SK-N-SH (cell line): ENCODE results near the gene ELMO1. TPM values are rescaled to one million over a fixed set of nuclear protein-coding genes. Genes with fewer than 3 reads are reported as not detected.

ENCODE experiments used
- CTCF ChIA-PET: fragments of 300-600, 350-600 bp; formaldehyde crosslinking; extraction: SDS; loops from one replicate; lab custom pipeline; 2021; lab: Yijun Ruan, JAX
- POLR2A ChIA-PET: fragments of 350-600 bp; sonication (Branson Sonifier 250); formaldehyde crosslinking; extraction: SDS; loops from one replicate; lab custom pipeline; 2020; ENCODE audit warnings: antibody characterized with exemption, inconsistent platforms; lab: Yijun Ruan, JAX
- DNase-seq: peaks from one replicate; pipeline ENCODE4 v3.0.0; 2012
- H2AFZ ChIP-seq: fragments of 200-600 bp; sonication (generic); 2 replicates; pipeline ENCODE4 v1.8.1; 2016; ENCODE audit warnings: antibody characterized with exemption, mild to moderate bottlenecking, low read depth
- H3F3A ChIP-seq: fragments of 200-600 bp; sonication (generic); replicated peaks from 2 replicates; pipeline ENCODE3; 2016; ENCODE audit warnings: antibody characterized with exemption, mild to moderate bottlenecking; ENCODE audit not compliant: insufficient read depth
- H3K27ac ChIP-seq, 2 experiments: fragments of 200-500 bp in 1 of 2; fragments of 200-600 bp in 1 of 2; sonication (Bioruptor generic) in 1 of 2; sonication (generic), shearing (Covaris generic) in 1 of 2; 2 replicates each; pipeline versions ENCODE4 v1.5.1 to v1.6.1; 2014 to 2016; ENCODE audit warnings: low read depth in 2 of 2, inconsistent platforms in 1 of 2, low read length in 1 of 2, mild to moderate bottlenecking in 1 of 2, mixed read lengths in 1 of 2
- H3K27me3 ChIP-seq: fragments of 200-600 bp; sonication (generic), shearing (Covaris generic); 2 replicates; pipeline ENCODE4 v1.6.1; 2016; ENCODE audit warnings: mixed run types; ENCODE audit not compliant: insufficient read depth
- H3K36me3 ChIP-seq, 2 experiments: fragments of 200-500 bp in 1 of 2; fragments of 200-600 bp in 1 of 2; sonication (Bioruptor generic) in 1 of 2; sonication (generic) in 1 of 2; replicated peaks in 1 of 2; 2 replicates each; pipeline versions ENCODE3 to v1.5.1; 2014 to 2016; ENCODE audit warnings: low read length in 1 of 2, mild to moderate bottlenecking in 1 of 2; ENCODE audit not compliant: insufficient read depth in 2 of 2, control insufficient read depth in 1 of 2
- H3K4me1 ChIP-seq, 2 experiments: fragments of 200-500 bp in 1 of 2; fragments of 200-600 bp in 1 of 2; sonication (Bioruptor generic) in 1 of 2; sonication (generic), shearing (Covaris generic) in 1 of 2; 2 replicates each; pipeline versions ENCODE4 v1.5.1 to v1.6.1; 2014 to 2016; ENCODE audit warnings: low read depth in 1 of 2, low read length in 1 of 2, mixed run types in 1 of 2; ENCODE audit not compliant: insufficient read depth in 2 of 2, control insufficient read depth in 1 of 2
- H3K4me2 ChIP-seq: fragments of 200-600 bp; sonication (generic), shearing (Covaris generic); 2 replicates; pipeline ENCODE4 v1.6.1; 2017; ENCODE audit warnings: mixed run types
- H3K4me3 ChIP-seq, 2 experiments: fragments of 200-500 bp in 1 of 2; fragments of 200-600 bp in 1 of 2; sonication (Bioruptor generic) in 1 of 2; sonication (generic), shearing (Covaris generic) in 1 of 2; 2 replicates each; pipeline versions ENCODE4 v1.5.1 to v1.8.1; 2014 to 2016; ENCODE audit warnings: low read depth in 2 of 2, inconsistent platforms in 1 of 2, low read length in 1 of 2, mild to moderate bottlenecking in 1 of 2, mixed read lengths in 1 of 2, moderate library complexity in 1 of 2
- H3K79me2 ChIP-seq: fragments of 200-600 bp; sonication (generic); 2 replicates; pipeline ENCODE4 v1.8.1; 2017; ENCODE audit warnings: mild to moderate bottlenecking; ENCODE audit not compliant: insufficient read depth
- H3K9ac ChIP-seq: fragments of 200-600 bp; sonication (generic); 2 replicates; pipeline ENCODE4 v1.6.1; 2017; ENCODE audit warnings: mixed run types
- H3K9me2 ChIP-seq: fragments of 200-600 bp; sonication (generic); 2 replicates; pipeline ENCODE4 v1.6.1; 2017; ENCODE audit warnings: mixed run types
- H3K9me3 ChIP-seq: fragments of 200-600 bp; sonication (generic); 2 replicates; pipeline ENCODE4 v1.6.1; 2017; ENCODE audit warnings: mixed run types, mild to moderate bottlenecking, moderate library complexity
- H4K20me1 ChIP-seq: fragments of 200-600 bp; sonication (generic); 2 replicates; pipeline ENCODE4 v1.6.1; 2017; ENCODE audit warnings: mild to moderate bottlenecking, mixed run types; ENCODE audit not compliant: insufficient read depth
- CHD2 ChIP-seq: fragments of 150-350 bp; IDR thresholded peaks from 2 replicates; pipeline ENCODE4 v1.6.1; 2018; ENCODE audit warnings: low read length; ENCODE audit not compliant: partially characterized antibody
- CTCF ChIP-seq: fragments of 200-600 bp; sonication (generic); IDR thresholded peaks from 2 replicates; pipeline ENCODE4 v1.6.1; 2017; ENCODE audit warnings: antibody characterized with exemption, mild to moderate bottlenecking, moderate library complexity
- ELF1 ChIP-seq: IDR thresholded peaks from 2 replicates; pipeline ENCODE4 v1.4.0; 2012
- GABPA ChIP-seq: IDR thresholded peaks from 2 replicates; pipeline ENCODE4 v1.4.0; 2012; ENCODE audit warnings: low read depth, mild to moderate bottlenecking
- MAX ChIP-seq: IDR thresholded peaks from 2 replicates; pipeline ENCODE4 v1.4.0; 2012; ENCODE audit warnings: low read depth
- PBX3 ChIP-seq: IDR thresholded peaks from 2 replicates; pipeline ENCODE4; 2012
- POLR2AphosphoS5 ChIP-seq: IDR thresholded peaks from 2 replicates; pipeline ENCODE4 v1.6.1; 2012; ENCODE audit warnings: low read depth, low read length
- RAD21 ChIP-seq: IDR thresholded peaks from 2 replicates; pipeline ENCODE4 v1.6.1; 2012; ENCODE audit warnings: mild to moderate bottlenecking, low read length
- RXRA ChIP-seq: IDR thresholded peaks from 2 replicates; pipeline ENCODE4 v1.4.0; 2012; ENCODE audit warnings: low read depth, mild to moderate bottlenecking, borderline replicate concordance
- SIN3A ChIP-seq: IDR thresholded peaks from 2 replicates; pipeline ENCODE4 v1.6.1; 2012; ENCODE audit warnings: low read depth, mild to moderate bottlenecking, low read length, moderate library complexity, borderline replicate concordance
- SMC3 ChIP-seq: IDR thresholded peaks from 2 replicates; pipeline ENCODE4 v1.6.1; 2012; ENCODE audit warnings: low read depth, low read length, improper control_type of control experiment
- TAF1 ChIP-seq: IDR thresholded peaks from 2 replicates; pipeline ENCODE4 v1.6.1; 2012; ENCODE audit warnings: low read depth, mild to moderate bottlenecking, low read length, moderate library complexity, borderline replicate concordance
- TCF12 ChIP-seq: IDR thresholded peaks from 2 replicates; pipeline ENCODE4 v1.4.0; 2012
- TEAD4 ChIP-seq: IDR thresholded peaks from 2 replicates; pipeline ENCODE4 v1.4.0; 2012; ENCODE audit warnings: mild to moderate bottlenecking, borderline replicate concordance; ENCODE audit not compliant: insufficient read depth
- USF2 ChIP-seq: fragments of 150-350 bp; IDR thresholded peaks from 2 replicates; pipeline ENCODE4 v1.6.1; 2017; ENCODE audit warnings: antibody characterized with exemption, low read length, low read depth, borderline replicate concordance
- ZBTB33 ChIP-seq: IDR thresholded peaks from 2 replicates; pipeline ENCODE4 v1.4.0; 2012; ENCODE audit warnings: low read depth, borderline replicate concordance
- WGBS: methylation state at CpG from one replicate; pipeline ENCODE4 v1.1.6; 2017; ENCODE audit warnings: low lambda C conversion rate; 5-methylcytosine and 5-hydroxymethylcytosine counted together
- polyA plus RNA-seq, 3 experiments: library from polyadenylated mRNA; depleted of rRNA; stranded (reverse); fragments of >200 nt; gene quantifications; 2 replicates each; pipeline ENCODE4 v1.2.3, GENCODE V29; 2012

Gene ELMO1
- polyA plus RNA-seq, 1 of the 3 experiments (the other 2 are of a cell fraction), result 0.64 TPM

GRCh38 chr7:37011151-37011890 lies 437.3 kb downstream of the ELMO1 start:
- no peaks in the 10 kb centered on the region for H3F3A ChIP-seq

More at GRCh38 chr7:37011151-37011890, 437.3 kb downstream of the ELMO1 start:
- H4K20me1 ChIP-seq, result no peaks in the 10 kb centered on the region
- no peaks in the 10 kb centered on the region for H3K9me2 ChIP-seq
- no peak overlapping the region for H3K4me2 ChIP-seq
- no peak overlapping the region for H3K9ac ChIP-seq
- H3K36me3 ChIP-seq, result no peaks in the 10 kb centered on the region
- H3K27me3 ChIP-seq, result peaks cover 36% of the 10 kb centered on the region
- H2AFZ ChIP-seq, result no peak overlapping the region
- POLR2A ChIA-PET, result no interaction called here
- no peak overlapping the region for H3K4me3 ChIP-seq
- CTCF ChIA-PET, result interaction anchor here (0.6 to 4.3 kb wide), 9 partner anchors 24 to 524 kb away, joined by 3 to 22 read pairs (median 4); no protein-coding TSS in a partner anchor
- TF ChIP-seq TCF12 (no peak), MAX (no peak), SMC3 (no peak), RXRA (no peak), ELF1 (no peak), POLR2AphosphoS5 (no peak), CHD2 (no peak), PBX3 (no peak), TEAD4 (no peak), RAD21 (no peak), TAF1 (no peak), USF2 (no peak), GABPA (no peak), SIN3A (no peak), CTCF (no peak), ZBTB33 (no peak)
- no peaks in the 10 kb centered on the region for H3K9me3 ChIP-seq
- peaks cover 0 to 44% of the 10 kb centered on the region in 2 experiments; a peak in 2 of 4 replicates for H3K4me1 ChIP-seq
- WGBS, result 46% methylated on average over 3 of the region's 3 CpGs
- no peaks in the 10 kb centered on the region for H3K79me2 ChIP-seq
- DNase-seq, result no peak
- no peak overlapping the region; a peak in 1 of 4 replicates for H3K27ac ChIP-seq
